Measurements from ENCODE around the gene RALGAPB.

GRCh38 chr20:38569747-38570525, 97.3 kb downstream of the RALGAPB start:
- TF ChIP-seq CTCF (IDR thresholded peaks at IDR 0.05) = no peak
- no peak for TF ChIP-seq POLR2A (IDR thresholded peaks at IDR 0.05)
